HUES64 (cell line): ENCODE measurements around the gene GNB1L.

Experiments used
- H3K27ac ChIP-seq: 2 replicates; pipeline ENCODE4 v1.7.0; 2013; ENCODE audit warnings: low read depth, low read length, inconsistent platforms
- H3K27me3 ChIP-seq: 2 replicates; pipeline ENCODE4 v1.6.1; 2013; ENCODE audit warnings: mild to moderate bottlenecking, low read length; ENCODE audit not compliant: insufficient read depth
- H3K36me3 ChIP-seq: 2 replicates; pipeline ENCODE4 v1.6.1; 2013; ENCODE audit warnings: mild to moderate bottlenecking, low read length; ENCODE audit not compliant: insufficient read depth
- H3K4me1 ChIP-seq: 2 replicates; pipeline ENCODE4 v1.6.1; 2013; ENCODE audit warnings: mild to moderate bottlenecking, low read length, moderate library complexity; ENCODE audit not compliant: insufficient read depth
- H3K4me3 ChIP-seq: 2 replicates; pipeline ENCODE4 v1.5.1; 2013; ENCODE audit warnings: mild to moderate bottlenecking, low read length, moderate library complexity
- H3K9ac ChIP-seq: 2 replicates; pipeline ENCODE4 v1.6.1; 2013; ENCODE audit warnings: mild to moderate bottlenecking, low read depth, low read length
- H3K9me3 ChIP-seq: 2 replicates; pipeline ENCODE4 v1.6.1; 2013; ENCODE audit warnings: low read depth, low read length; ENCODE audit not compliant: insufficient read depth
- WGBS: fragments of 150-250, 120-280 bp; methylation state at CpG from one replicate; pipeline ENCODE4 v1.1.7; 2013; ENCODE audit warnings: missing lambda C conversion rate; 5-methylcytosine and 5-hydroxymethylcytosine counted together

GNB1L gene

GRCh38 chr22:19868333-19868732 is 13.7 kb upstream of the GNB1L start:
- H3K9ac ChIP-seq, result no peak overlapping the region
- H3K27ac ChIP-seq, result no peak overlapping the region
- no peaks in the 10 kb centered on the region for H3K36me3 ChIP-seq
- 90% methylated on average over 3 of the region's 3 CpGs for WGBS
- H3K9me3 ChIP-seq, result no peaks in the 10 kb centered on the region
- no peaks in the 10 kb centered on the region for H3K4me1 ChIP-seq
- no peak overlapping the region for H3K4me3 ChIP-seq
- no peaks in the 10 kb centered on the region for H3K27me3 ChIP-seq

GRCh38 chr22:19867617-19868016 is 12.9 kb upstream of the GNB1L start:
- Histone ChIP-seq H3K9me3 (no peaks in the 10 kb centered on the region), H3K4me1 (no peaks in the 10 kb centered on the region), H3K4me3 (no peak overlapping the region), H3K27ac (no peak overlapping the region), H3K9ac (no peak overlapping the region), H3K27me3 (no peaks in the 10 kb centered on the region), H3K36me3 (no peaks in the 10 kb centered on the region)
- WGBS, result 92% methylated on average over 7 of the region's 7 CpGs

- no peak overlapping the region for H3K4me3 ChIP-seq
- 91% methylated on average over 3 of the region's 3 CpGs for WGBS
- no peaks in the 10 kb centered on the region for H3K27me3 ChIP-seq
- H3K9me3 ChIP-seq, result no peaks in the 10 kb centered on the region
- H3K4me1 ChIP-seq, result no peaks in the 10 kb centered on the region
- H3K9ac ChIP-seq, result no peak overlapping the region
- no peaks in the 10 kb centered on the region for H3K36me3 ChIP-seq
- no peak overlapping the region for H3K27ac ChIP-seq
Measured at GRCh38 chr22:19866665-19867009, 12.0 kb upstream of the GNB1L start.

GRCh38 chr22:19865141-19865829 is 10.6 kb upstream of the GNB1L start:
- Histone ChIP-seq H3K4me3 (no peak overlapping the region), H3K27ac (no peak overlapping the region), H3K9ac (no peak overlapping the region), H3K9me3 (no peaks in the 10 kb centered on the region), H3K27me3 (no peaks in the 10 kb centered on the region), H3K36me3 (no peaks in the 10 kb centered on the region), H3K4me1 (no peaks in the 10 kb centered on the region)
- WGBS, result 92% methylated on average over 11 of the region's 12 CpGs

GRCh38 chr22:19864538-19865106 is 9.9 kb upstream of the GNB1L start:
- H3K4me1 ChIP-seq, result no peaks in the 10 kb centered on the region
- no peaks in the 10 kb centered on the region for H3K36me3 ChIP-seq
- 89% methylated on average over 1 of the region's 5 CpGs for WGBS
- no peaks in the 10 kb centered on the region for H3K9me3 ChIP-seq
- no peaks in the 10 kb centered on the region for H3K27me3 ChIP-seq
- H3K27ac ChIP-seq, result no peak overlapping the region
- H3K9ac ChIP-seq, result no peak overlapping the region
- no peak overlapping the region for H3K4me3 ChIP-seq

GRCh38 chr22:19863571-19863970 is 8.9 kb upstream of the GNB1L start:
- Histone ChIP-seq H3K9ac (no peak overlapping the region), H3K27me3 (no peaks in the 10 kb centered on the region), H3K27ac (no peak overlapping the region), H3K4me1 (no peaks in the 10 kb centered on the region), H3K36me3 (no peaks in the 10 kb centered on the region), H3K9me3 (no peaks in the 10 kb centered on the region), H3K4me3 (no peak overlapping the region)
- 91% methylated on average over 5 of the region's 5 CpGs for WGBS

GRCh38 chr22:19862619-19863246 is 8.1 kb upstream of the GNB1L start:
- Histone ChIP-seq H3K4me3 (no peak overlapping the region), H3K27me3 (no peaks in the 10 kb centered on the region), H3K9me3 (no peaks in the 10 kb centered on the region), H3K27ac (no peak overlapping the region), H3K36me3 (no peaks in the 10 kb centered on the region), H3K4me1 (no peaks in the 10 kb centered on the region), H3K9ac (no peak overlapping the region)
- 95% methylated on average over 13 of the region's 13 CpGs for WGBS

- H3K36me3 ChIP-seq, result no peaks in the 10 kb centered on the region
- H3K27ac ChIP-seq, result no peak overlapping the region
- no peaks in the 10 kb centered on the region for H3K9me3 ChIP-seq
- no peak overlapping the region for H3K4me3 ChIP-seq
- H3K9ac ChIP-seq, result no peak overlapping the region
- 91% methylated on average over 8 of the region's 8 CpGs for WGBS
- no peaks in the 10 kb centered on the region for H3K27me3 ChIP-seq
- peaks cover 6% of the 10 kb centered on the region for H3K4me1 ChIP-seq
Measured at GRCh38 chr22:19859861-19860510, 5.3 kb upstream of the GNB1L start.

- H3K4me1 ChIP-seq, result peaks cover 6% of the 10 kb centered on the region
- H3K27me3 ChIP-seq, result no peaks in the 10 kb centered on the region
- H3K27ac ChIP-seq, result no peak overlapping the region
- 100% methylated on average over 3 of the region's 3 CpGs for WGBS
- no peak overlapping the region for H3K4me3 ChIP-seq
- peaks cover 6% of the 10 kb centered on the region for H3K36me3 ChIP-seq
- H3K9ac ChIP-seq, result no peak overlapping the region
- H3K9me3 ChIP-seq, result no peaks in the 10 kb centered on the region
Measured at GRCh38 chr22:19857382-19857781, 2.7 kb upstream of the GNB1L start.

GRCh38 chr22:19855504-19856409 is 1.1 kb upstream of the GNB1L start:
- Histone ChIP-seq H3K4me1 (peaks cover 6% of the 10 kb centered on the region), H3K9me3 (no peaks in the 10 kb centered on the region), H3K27ac (peak overlapping the region; percentile 62), H3K9ac (peak overlapping the region; percentile 85), H3K36me3 (peaks cover 23% of the 10 kb centered on the region), H3K4me3 (peak overlapping the region; percentile 90), H3K27me3 (no peaks in the 10 kb centered on the region)
- WGBS, result 46% methylated on average over 24 of the region's 24 CpGs
